Stimulated activated CD4-positive, alpha-beta T cell treated with anti-CD3 and anti-CD28 coated beads, Interleukin-12 subunit alpha, Interleukin-12 subunit beta, amount 100 ng/mL, for 48 hours (primary cell): ENCODE data around the gene ETNK1.
"Not testable (repeated sequence)": the region's sequence is repeated elsewhere in the genome, so short reads cannot be mapped to it uniquely, and the experiment has no call there.

Experiments used
- DNase-seq, 3 donors: peaks; one replicate each; pipeline ENCODE4 v3.0.0-alpha.2; 2020; ENCODE audit warnings: low read depth in 2 of 3, low spot score in 1 of 3

Gene ETNK1

DNA sequence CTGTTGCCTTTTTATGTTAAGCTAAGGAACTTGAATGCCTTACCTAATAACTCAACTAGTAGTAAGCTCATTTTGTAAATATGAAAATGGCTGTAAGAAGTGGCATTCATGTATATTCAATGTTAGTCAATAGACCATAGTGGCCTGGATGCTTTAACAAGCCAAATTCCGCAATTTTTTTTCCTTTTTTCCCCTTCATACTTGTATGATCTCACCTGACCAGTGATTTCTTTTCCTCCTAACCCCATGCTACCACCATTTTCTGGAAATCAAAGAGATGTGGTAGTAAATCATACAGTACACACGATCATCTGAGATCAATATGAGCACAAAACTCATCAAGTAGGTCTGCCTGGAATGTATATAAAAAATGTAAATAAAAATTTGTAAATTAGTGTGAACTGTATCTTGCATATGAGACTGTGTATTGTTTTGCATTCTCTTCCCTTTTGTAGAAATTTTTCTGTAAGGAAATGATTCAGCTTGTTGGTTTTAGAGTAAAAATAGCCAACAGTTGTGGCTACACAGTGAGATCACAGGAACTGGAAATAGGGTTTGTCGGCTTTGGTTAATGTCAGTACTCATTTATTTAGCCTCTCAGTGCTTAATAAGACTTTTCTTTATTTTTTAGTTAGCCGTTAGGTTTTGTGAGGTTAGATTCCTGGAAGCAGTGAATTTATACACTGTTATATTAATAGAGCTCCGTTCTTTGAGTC lies 62.5 kb downstream of the ETNK1 start:
- no peak for DNase-seq

DNA sequence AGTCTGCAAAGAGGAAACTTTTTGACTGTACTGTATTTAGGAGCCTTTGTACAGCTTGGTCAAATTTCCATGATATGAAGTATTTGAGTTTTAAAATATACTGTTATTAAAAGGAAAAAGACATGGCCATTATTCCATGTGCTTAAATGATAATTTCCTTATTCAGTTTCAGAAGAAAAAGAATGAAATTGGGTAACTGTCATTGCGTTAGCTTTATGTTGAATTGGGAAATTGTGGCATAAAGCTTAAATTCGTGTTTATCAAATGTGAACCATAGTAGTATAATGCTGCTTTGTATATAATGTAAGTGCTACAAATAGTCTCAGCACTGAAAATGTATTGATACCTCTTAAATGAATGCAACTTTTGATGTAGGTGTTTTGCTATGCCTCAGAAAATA lies 64.9 kb downstream of the ETNK1 start:
- DNase-seq: no peak

DNA sequence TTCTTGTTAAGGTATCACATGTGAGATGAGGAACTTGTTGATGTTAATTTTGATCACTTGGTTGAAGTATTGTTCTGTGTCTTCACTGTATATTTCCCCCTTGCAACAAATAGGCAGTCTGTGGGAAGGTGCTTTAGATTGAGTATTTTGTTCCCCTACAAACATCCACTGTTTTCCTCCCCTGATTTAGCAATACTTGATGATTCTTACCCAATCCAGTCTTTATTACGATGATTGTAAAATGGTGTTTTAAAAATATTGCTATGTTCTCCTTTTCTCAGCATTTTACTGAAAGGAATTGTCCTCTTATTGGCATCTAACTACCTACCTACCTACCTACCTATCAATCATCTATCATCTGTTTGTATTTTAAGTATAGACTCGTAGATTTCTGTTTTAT lies 66.3 kb downstream of the ETNK1 start:
- no peak for DNase-seq

DNA sequence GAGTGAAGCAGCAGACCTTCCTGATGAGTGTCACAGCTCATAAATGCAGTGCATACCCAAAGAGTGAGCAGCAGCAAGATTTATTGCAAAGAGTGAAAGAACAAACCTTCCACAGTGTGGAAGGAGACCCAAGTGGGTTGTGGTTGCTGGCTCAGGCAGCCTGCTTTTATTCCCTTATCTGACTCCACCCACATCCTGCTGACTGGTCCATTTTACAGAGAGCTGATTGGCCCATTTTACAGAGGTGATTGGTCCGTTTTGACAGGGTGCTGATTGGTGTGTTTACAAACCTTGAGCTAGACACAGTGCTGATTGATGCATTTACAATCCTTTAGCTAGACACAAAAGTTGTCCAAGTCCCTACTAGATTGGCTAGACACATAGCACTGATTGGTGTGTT lies 67.5 kb downstream of the ETNK1 start:
- DNase-seq: not testable (repeated sequence)

DNA sequence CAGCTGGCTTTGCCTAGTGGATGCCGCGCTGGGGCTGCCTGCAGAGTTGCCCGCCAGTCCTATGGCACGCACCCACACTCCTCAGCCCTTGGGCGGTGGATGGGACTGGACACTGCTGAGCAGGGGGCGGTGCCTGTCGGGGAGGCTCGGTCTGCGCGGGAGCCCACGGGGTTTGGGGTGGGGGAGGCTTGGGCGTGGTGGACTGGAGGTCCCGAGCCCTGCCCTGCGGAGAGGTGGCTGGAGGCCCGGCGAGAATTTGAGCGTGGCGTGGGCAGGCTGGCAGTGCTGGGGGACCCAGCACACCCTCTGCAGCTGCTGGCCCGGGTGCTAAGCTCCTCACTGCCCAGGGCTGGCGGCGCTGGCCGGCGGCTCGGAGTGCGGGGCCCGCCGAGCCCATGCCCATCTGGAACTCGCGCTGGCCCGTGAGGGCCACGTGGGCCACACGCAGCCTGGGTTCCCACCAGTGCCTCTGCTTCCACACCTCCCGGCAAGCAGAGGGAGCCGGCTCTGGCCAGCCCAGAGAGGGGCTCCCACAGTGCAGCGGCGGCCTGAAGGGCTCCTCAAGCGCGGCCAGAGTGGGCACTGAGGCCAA lies 68.1 kb downstream of the ETNK1 start:
- DNase-seq: no peak

DNA sequence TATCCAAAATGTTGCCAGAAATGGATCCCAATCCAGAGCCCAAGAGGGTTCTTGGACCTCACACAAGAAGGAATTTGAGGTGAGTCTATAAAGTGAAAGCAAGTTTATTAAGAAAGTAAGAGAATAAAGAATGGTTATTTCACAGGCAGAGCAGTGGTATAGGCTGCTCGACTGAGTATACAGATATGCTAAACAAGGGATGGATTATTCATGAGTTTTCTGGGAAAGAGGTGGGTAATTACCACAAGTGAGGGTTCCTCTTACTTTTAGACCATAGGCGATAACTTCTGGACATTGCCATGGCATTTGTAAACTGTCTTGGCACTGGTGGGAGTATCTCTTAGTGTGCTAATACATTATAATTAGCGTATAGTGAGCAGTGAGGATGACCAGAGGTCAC lies 73.6 kb downstream of the ETNK1 start:
- no peak for DNase-seq

DNA sequence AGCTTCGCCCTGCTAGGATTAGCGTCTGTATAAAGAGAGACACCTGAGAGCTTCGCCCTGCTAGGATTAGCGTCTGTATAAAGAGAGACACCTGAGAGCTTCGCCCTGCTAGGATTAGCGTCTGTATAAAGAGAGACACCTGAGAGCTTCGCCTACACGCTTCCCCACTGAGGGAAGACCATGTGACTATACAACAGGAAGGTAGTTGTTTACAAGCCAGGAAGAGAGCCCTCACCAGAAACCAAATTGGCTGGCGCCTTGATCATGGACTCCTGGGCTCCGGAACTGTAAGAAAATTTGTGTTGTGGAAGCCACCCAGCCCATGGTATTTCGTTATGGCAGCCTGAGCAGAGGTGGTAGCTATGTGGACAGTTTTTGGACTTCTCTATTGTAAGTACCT lies 74.7 kb downstream of the ETNK1 start:
- not testable (repeated sequence) for DNase-seq

DNA sequence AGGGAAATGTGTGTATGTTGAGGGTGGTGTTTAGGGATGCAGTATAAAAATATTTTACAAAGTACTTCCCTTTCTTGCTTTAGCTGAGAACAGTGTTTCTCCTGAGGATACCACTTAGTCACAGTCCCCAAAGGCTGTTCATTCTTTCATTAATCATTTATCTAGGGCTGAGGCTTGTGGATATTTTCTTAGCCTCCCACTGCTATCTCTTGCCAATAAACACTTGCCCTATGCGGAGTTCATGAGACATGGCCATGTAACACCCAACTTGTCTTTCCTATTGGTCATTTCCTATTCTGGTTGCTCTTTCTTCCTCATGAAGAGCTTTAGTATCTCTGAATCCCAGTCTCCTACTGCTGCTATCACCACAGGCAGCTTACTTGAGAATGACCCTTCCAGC lies 75.1 kb downstream of the ETNK1 start:
- DNase-seq: no peak

DNA sequence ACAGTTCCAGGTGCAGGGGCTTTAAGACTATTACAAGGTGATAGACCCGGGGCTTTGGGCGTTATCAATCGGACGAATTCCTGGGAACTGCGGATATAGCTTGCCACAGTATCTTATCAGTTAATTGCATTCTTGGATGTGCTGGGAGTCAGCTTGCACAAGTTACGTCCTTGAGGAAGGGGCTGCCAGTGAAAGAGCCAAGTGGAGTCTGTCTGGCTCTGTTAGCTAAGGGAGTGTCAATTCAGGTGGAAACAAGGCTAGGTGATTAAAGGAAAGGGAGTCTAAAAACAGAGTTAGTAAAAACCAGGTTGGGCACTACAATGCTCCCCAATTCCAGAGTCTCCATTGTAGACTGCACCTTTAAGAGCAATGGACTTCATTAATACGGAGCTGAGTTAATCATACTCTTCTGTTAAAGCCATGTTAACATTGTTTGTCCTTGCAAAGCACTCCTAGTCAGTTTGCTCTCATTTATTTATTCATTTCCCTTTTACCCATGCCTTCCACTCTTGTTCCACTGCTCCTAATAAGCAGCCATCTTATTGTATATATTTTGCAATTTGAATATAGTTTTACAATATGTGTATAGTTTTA lies 76.3 kb downstream of the ETNK1 start:
- DNase-seq: not testable (repeated sequence)

DNA sequence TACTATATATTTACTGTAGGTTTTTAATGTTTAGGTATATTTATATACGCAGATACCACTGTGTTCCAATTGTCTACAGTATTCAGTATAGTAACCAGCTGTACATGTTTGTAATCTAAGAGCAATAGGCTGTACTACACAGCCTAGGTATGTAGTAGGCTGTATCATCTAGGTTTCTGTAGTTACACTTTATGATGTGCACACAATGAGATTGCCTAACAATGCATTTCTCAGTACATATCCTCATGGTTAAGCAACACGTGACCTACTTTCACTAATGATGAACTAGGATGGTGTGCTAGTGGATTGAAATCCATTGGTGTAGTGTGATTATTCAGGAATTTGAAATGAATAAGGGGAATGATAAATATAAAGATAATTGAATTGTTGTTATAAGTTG lies 77.7 kb downstream of the ETNK1 start:
- DNase-seq: no peak

DNA sequence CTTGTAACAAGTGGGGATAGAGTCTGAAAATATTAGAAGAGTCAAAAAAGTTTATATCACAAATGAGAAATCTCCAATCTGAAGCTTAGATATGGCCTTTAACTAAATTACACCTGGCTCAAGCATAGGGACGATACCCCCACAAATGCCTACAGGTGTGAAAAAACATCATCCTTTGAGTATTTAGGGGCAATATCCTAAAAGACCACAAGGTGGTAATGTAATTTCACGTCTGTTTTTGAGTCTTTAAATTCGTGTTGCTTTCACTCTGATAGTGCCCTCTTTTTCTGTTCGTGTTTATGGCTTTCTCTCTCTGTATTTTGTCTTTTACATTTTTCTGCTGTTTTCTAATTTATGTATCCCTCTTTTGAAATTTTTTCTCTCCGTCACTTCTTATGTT lies 84.3 kb downstream of the ETNK1 start:
- DNase-seq: no peak

DNA sequence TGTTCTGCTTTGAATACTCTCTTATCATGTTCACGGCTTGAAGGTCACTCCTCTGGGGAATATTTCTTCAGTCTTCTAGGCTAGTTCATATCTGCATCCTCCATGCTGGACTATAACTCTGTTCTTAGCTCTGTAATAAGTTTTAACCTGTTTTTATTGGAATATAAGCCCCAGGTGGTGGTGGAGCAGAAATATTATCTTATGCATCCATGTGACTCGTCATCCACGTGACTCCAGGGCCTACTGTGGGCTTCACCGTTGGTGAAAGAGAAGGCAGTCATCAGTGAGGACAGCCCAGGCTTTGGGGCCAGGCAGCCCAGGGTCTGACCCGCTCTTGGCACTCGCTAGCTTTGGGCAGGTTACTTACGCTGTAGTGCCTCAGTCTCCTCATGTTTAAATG lies 87.1 kb downstream of the ETNK1 start:
- no peak for DNase-seq

DNA sequence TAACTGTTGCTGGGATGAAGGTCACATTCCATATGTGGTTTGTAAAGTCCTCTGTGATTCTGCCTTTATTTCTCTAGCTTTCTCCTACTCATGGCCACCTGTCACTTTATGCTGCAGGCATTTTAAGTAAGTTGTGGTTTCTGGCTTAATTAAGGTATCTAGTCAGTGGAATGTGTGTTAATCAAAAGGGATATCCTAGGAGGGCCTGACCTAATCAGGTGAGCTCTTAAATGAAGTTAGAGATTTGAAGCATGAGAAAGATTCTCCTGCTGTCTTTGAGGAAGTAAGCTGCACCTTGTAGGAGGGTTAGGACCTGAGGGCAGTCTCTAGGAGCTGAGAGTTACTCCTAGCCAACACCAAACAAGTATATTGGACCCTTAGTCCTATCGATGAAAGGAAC lies 90.3 kb downstream of the ETNK1 start:
- DNase-seq: no peak

DNA sequence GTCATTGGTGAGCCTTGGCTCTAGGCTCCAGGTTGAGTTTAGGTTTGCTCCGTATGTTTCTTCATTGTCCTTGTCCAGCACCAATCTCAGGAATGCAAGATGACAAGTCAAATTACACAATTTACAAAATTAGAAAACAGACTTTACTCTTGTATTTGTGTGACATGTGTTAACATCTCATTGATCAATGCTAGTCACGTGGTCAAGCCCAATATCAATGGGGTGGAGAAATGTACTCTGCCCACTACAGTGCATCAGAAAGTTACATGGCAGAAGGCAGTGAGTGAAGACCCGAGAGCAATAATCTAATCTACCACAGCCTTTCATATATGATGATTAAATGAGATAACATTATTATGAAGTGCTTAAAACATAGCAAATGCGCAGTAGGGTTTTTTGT lies 94.8 kb downstream of the ETNK1 start:
- no peak for DNase-seq

DNA sequence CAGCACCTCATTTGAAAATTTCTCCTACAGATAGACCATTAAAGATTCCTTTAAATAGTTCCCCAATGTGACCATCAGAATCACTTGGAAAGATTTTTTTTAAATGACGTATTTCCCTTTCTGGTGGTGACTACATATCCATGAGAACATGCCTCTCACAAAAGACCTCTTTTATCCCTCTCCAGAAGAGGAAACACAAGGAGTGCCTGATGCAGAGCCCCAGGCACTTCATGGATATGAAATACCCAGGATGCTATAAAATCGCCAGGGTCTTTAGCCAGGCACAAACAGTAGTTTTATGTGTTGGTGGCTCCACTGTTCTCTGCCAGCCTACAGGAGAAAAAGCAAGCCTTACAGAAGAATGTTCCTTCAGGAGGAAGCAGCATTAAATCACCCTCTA lies 97.1 kb downstream of the ETNK1 start:
- no peak for DNase-seq

DNA sequence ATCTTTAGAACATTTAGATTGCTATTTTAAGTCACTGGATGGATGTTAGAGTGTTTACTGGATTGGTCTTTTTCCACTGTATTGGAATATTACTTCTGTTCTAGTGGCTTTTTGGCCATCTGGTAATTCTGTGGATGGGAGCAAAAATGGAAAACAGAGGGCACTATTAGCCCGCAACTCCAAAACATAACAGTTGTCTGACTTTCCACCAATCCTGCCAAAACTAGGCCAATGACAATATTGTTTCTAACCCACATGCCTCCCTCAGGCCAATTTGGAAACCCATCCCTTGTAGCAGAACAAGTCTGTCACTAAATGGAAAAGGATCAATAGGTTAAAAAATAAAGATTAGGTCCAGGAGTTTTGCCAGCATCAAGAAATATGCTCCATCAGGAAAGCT lies 97.8 kb downstream of the ETNK1 start:
- DNase-seq: no peak

DNA sequence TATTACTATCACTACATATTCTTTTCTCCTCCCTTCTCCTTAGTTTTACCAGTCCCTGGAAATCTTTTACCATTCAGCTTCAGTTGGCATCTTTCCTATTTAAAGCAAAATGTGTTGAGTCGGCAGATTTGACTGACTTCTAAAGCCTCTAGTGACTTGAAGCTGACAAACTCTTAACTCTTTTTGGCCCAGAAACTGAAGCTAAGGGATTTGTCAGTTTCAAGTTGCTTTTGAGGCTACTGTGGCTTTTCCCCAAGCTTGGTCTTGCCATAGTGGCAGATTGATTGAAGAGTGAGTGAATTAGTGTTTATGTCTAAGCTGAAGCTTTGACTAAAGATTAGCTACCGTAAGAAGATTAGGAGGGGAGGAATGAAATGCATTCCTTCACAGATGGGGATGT lies 104.0 kb downstream of the ETNK1 start:
- no peak for DNase-seq

DNA sequence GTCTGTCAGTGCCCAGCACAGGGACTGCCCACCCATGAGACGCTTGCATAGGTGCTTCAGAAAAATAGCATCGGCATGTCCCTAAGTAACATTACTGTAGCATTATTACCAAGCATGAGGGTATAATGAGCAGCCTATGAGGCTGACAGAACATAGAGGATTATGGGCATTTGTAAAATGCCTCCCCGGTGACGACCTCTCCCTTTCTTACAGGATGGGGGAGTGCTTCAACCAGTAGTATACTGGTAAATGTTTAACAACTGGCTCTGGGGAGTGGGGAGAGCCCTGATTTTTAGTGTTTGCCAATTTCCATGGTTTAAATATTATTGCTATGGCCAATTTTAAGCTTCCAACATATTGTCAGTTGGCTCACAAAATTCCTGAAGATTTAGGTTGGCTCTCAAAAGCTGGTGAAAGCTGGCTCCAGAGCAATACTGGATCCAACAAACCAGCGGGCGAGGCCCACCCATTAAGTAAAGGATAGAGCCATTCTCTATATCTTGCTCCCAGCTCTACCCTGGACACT lies 104.5 kb downstream of the ETNK1 start:
- no peak for DNase-seq

DNA sequence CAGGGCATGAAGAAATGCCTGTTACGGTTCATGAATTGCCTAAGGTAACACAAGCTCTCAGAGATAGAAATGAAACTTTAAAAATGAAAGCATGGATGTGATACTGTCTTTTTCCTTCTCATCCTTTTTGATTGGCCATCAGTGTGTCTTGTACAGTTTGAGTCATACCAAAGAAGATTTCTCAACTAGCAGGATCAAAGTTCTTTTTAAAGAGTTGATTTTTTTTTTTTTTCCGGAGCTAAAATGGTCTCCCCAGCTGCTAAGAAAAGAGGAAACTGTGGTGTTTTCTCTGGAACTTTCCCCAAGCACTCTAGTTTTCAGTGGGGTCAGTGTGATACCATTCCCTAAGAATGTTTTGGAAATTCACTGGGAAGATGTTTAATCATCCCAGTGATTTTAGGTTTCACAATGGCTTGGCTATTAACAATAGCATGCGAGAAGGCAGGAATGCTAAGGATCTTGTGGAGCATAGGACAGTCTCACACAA lies 105.0 kb downstream of the ETNK1 start:
- DNase-seq: no peak

DNA sequence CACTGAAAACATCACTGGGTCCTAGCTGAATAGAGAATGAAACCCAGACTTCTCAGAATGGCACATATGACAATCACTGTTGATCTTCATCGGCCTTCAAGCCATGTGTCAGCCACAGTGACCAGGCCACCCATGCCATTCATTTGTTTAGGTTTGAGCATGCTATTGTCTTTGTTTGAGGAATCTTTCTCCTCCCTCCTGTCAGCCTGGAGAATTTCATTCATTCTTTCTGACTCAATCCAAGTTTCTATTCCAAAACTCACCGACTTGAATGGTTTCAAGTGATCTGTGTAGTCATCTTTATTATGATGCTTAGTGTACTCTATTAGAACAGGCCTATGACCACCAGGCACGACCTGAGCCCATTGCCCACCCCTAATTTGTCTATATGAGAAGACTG lies 106.3 kb downstream of the ETNK1 start:
- DNase-seq: no peak

DNA sequence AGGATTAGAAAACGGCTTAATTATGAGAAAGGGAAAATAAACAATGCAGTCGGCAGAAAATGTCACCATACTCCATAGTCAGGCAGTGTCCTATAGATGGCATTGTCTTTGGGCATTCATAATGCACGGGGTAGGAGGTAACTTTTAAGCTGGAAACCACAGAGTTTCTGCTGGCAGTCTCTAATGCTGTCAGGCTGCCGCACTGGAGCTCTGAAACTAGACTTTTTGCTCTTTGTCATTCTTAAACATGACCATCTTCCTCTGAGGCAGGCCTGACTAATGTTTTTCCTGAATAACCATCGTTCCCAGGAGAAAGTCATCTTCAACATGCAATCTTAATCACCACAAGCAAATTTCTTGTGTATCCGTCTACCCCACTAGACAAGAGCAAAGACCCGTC lies 108.8 kb downstream of the ETNK1 start:
- DNase-seq: no peak

DNA sequence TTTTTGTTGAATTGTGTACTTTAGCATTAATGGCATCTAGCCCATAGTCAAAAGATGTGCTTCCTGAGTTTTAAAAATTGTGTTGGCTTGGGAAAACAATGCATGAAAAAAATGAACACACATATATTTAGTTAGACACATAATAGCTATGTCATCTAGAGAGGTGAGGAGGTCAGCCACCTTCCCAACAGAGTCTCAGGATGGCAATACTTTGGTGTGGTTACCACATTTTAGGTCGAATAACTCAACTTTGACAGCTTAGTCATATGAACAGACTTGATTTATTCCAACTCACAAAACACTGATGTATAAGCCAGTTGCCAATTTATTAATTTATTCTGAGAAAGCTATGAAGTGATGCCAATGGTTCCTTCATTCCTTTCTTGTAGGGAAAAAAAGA lies 114.0 kb downstream of the ETNK1 start:
- DNase-seq: no peak
